MCF 10A (cell line): Measurements from ENCODE around the gene GSAP. TPM values are rescaled to one million over a fixed set of nuclear protein-coding genes. Genes with fewer than 3 reads are reported as not detected.

Experiments
- BruUV-seq: library from RNA; stranded (reverse); fragments of 400-500 nt; replicated peaks from 2 replicates; lab custom pipeline; 2021; lab: Mats Ljungman, UMichigan
- CTCF ChIA-PET: fragments of 300-600 bp; sonication (Branson Sonifier 250); formaldehyde crosslinking; extraction: SDS; loops from one replicate; lab custom pipeline; 2021; ENCODE audit warnings: antibody characterized with exemption, inconsistent platforms; lab: Yijun Ruan, JAX
- POLR2A ChIA-PET: fragments of 300-600, 350-650 bp; sonication (Branson Sonifier 250); formaldehyde crosslinking; extraction: SDS; loops from one replicate; lab custom pipeline; 2020; ENCODE audit warnings: antibody characterized with exemption, inconsistent platforms; lab: Yijun Ruan, JAX
- DNase-seq: peaks from one replicate; pipeline ENCODE4 v3.0.0-alpha.2; 2018; ENCODE audit not compliant: unreplicated experiment
- H3K27ac Mint-ChIP-seq: one replicate; pipeline ENCODE4 v1.8.0; 2022; ENCODE audit warnings: mild to moderate bottlenecking, low read depth, mixed read lengths; ENCODE audit not compliant: unreplicated experiment
- H3K27me3 Mint-ChIP-seq: one replicate; pipeline ENCODE4 v1.8.0; 2022; ENCODE audit warnings: mixed read lengths; ENCODE audit not compliant: insufficient read depth, unreplicated experiment
- H3K36me3 Mint-ChIP-seq: one replicate; pipeline ENCODE4 v1.8.0; 2022; ENCODE audit warnings: mild to moderate bottlenecking, moderate library complexity, mixed read lengths; ENCODE audit not compliant: insufficient read depth, unreplicated experiment
- H3K4me1 Mint-ChIP-seq: one replicate; pipeline ENCODE4 v1.8.0; 2022; ENCODE audit warnings: mixed read lengths; ENCODE audit not compliant: insufficient read depth, unreplicated experiment
- H3K4me3 Mint-ChIP-seq: one replicate; pipeline ENCODE4 v1.8.0; 2022; ENCODE audit warnings: mild to moderate bottlenecking, moderate library complexity, mixed read lengths; ENCODE audit not compliant: unreplicated experiment
- H3K9me3 Mint-ChIP-seq: one replicate; pipeline ENCODE4 v1.8.0; 2022; ENCODE audit warnings: mixed read lengths; ENCODE audit not compliant: unreplicated experiment
- intact Hi-C: fragments of 100-400 bp; cut with micrococcal nuclease; formaldehyde crosslinking; loops from 2 replicates; pipeline ENCODE4 v1.14.1; 2022
- total RNA-seq: library from RNA; stranded (reverse); gene quantifications from 2 replicates; pipeline ENCODE4 v1.2.3, GENCODE V29; 2022
- TF ChIP-seq, protein P1 (sequence below): fragments of 200-600 bp; IDR thresholded peaks from one replicate; pipeline ENCODE4 v1.8.0; 2022; ENCODE audit warnings: antibody characterized with exemption, mild to moderate bottlenecking; ENCODE audit not compliant: unreplicated experiment

Gene GSAP
- total RNA-seq, 1 experiment from 2014 or later = 13.7 TPM

DNA sequence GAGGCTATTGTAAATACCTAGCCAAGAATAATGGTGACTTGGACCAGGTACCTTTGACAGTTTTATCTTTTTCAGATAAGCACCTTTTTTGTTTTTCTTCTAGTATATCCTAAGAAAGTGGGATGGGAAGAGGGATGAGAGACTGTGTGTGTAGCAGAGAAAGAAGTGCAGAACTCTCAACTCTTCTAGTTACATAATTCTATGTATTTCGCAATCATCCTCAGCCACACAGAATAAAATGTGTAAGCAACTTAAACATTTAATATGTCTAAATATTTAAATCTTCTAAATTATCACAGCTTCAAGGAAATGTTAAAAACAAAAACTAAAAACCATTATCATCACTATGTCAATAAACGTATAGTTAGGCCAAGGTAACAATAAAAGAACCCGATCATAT, 42.6 kb upstream of the GSAP start:
- Mint-ChIP-seq H3K27me3 (no peaks in the 10 kb centered on the region), H3K4me1 (peaks cover 8% of the 10 kb centered on the region), H3K27ac (no peak overlapping the region), H3K36me3 (no peaks in the 10 kb centered on the region), H3K9me3 (no peaks in the 10 kb centered on the region), H3K4me3 (no peak overlapping the region)
- intact Hi-C loops = no loop called here
- ChIA-PET POLR2A (interaction anchor here (0.6 kb wide), 1 partner anchor 169 kb away, joined by 3 read pairs; no protein-coding TSS in a partner anchor), CTCF (no interaction called here)
- no peak for DNase-seq
- no TSS peak for BruUV-seq
- TF ChIP-seq, protein P1, sequence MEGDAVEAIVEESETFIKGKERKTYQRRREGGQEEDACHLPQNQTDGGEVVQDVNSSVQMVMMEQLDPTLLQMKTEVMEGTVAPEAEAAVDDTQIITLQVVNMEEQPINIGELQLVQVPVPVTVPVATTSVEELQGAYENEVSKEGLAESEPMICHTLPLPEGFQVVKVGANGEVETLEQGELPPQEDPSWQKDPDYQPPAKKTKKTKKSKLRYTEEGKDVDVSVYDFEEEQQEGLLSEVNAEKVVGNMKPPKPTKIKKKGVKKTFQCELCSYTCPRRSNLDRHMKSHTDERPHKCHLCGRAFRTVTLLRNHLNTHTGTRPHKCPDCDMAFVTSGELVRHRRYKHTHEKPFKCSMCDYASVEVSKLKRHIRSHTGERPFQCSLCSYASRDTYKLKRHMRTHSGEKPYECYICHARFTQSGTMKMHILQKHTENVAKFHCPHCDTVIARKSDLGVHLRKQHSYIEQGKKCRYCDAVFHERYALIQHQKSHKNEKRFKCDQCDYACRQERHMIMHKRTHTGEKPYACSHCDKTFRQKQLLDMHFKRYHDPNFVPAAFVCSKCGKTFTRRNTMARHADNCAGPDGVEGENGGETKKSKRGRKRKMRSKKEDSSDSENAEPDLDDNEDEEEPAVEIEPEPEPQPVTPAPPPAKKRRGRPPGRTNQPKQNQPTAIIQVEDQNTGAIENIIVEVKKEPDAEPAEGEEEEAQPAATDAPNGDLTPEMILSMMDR = no peak

DNA sequence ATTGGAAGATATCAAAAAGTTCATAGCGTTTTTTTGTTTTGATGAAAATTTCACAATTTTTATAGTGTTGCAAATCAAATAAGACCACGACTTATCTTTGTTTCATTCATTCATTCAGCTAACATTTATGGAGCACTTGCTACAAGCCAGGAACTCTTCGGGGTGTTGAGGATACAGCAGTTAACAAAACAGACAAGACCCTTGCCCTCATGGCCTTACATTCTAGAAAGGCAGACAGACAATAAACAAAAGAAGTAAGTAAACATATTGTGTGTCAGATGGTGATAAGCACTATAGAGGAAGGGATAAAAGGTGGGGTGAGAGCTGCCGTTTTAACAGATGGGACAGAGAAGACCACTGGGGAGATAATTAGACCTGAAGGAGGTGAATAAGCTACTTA, 41.6 kb upstream of the GSAP start:
- Mint-ChIP-seq H3K9me3 (no peaks in the 10 kb centered on the region), H3K36me3 (no peaks in the 10 kb centered on the region), H3K27ac (no peak overlapping the region), H3K4me1 (peaks cover 9% of the 10 kb centered on the region), H3K27me3 (no peaks in the 10 kb centered on the region), H3K4me3 (no peak overlapping the region)
- BruUV-seq = no TSS peak
- CTCF ChIA-PET = interaction anchor here (0.6 kb wide), 1 partner anchor 288 kb away, joined by 3 read pairs; no protein-coding TSS in a partner anchor
- DNase-seq = no peak
- intact Hi-C loops = no loop called here
- POLR2A ChIA-PET = no interaction called here
- TF ChIP-seq, protein P1 = no peak

DNA sequence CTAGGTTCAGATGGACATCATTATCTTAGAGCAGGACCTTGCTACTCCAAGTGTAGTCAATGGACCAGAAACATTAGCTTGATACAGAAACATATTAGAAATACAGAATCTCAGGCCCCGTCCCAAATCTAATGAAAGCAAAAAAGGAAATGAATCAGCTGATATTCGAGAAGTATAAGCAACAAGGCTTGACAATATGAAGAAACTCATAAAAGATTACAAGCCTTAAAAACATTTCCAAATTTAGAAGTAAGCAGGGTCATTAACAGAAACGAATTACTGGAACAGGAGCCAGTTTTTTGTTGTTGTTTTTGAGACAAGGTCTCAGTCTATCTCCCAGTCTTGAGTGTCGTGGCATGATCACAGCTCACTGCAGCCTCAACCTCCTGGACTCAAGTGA, 40.5 kb upstream of the GSAP start:
- ChIA-PET CTCF (interaction anchor here (0.7 kb wide), 1 partner anchor 131 kb away, joined by 3 read pairs; no protein-coding TSS in a partner anchor), POLR2A (no interaction called here)
- Mint-ChIP-seq H3K27ac (no peak overlapping the region), H3K27me3 (no peaks in the 10 kb centered on the region), H3K9me3 (no peaks in the 10 kb centered on the region), H3K36me3 (no peaks in the 10 kb centered on the region), H3K4me1 (peaks cover 9% of the 10 kb centered on the region), H3K4me3 (no peak overlapping the region)
- BruUV-seq = no TSS peak
- DNase-seq = no peak
- intact Hi-C loops = no loop called here
- TF ChIP-seq, protein P1 = no peak

DNA sequence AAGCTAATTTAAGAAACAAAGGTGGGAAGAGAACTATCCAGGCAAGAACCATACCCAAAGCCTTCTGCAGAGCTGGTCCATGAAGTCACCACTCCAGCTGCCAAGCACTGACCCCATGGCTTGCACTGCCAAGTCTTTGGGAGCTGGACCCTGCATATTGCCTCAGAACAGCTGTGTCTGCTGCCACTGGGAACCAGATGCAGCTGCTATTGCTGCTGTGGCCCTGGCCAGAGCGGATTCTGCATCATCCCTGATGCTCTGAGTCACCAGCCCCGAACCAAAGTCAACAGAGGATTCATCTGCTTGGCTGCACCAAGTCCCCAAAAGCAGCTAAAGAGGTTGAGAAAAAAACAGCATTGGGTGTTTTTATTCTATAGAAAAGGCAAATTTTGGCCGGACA, 39.2 kb upstream of the GSAP start:
- POLR2A ChIA-PET = interaction anchor here (0.6 to 2.0 kb wide), 5 partner anchors 20 to 273 kb away, joined by 3 to 5 read pairs (median 3); no protein-coding TSS in a partner anchor
- DNase-seq = peak; percentile 85
- Mint-ChIP-seq H3K36me3 (no peaks in the 10 kb centered on the region), H3K4me1 (peaks cover 11% of the 10 kb centered on the region), H3K27me3 (no peaks in the 10 kb centered on the region), H3K27ac (no peak overlapping the region), H3K9me3 (no peaks in the 10 kb centered on the region), H3K4me3 (no peak overlapping the region)
- intact Hi-C loops = no loop called here
- CTCF ChIA-PET = interaction anchor here (0.8 to 1.4 kb wide), 4 partner anchors 15 to 1721 kb away, joined by 3 to 7 read pairs (median 4); no protein-coding TSS in a partner anchor
- no TSS peak for BruUV-seq
- TF ChIP-seq, protein P1 = no peak
